HG02870 (cell line): ENCODE measurements around the gene PLA2G2D.

ENCODE experiments used
- ATAC-seq: cut with Tn5 transposase; IDR thresholded peaks from one replicate; pipeline ENCODE4 v1.9.1; 2021; ENCODE audit warnings: mild to moderate bottlenecking, moderate library complexity; ENCODE audit not compliant: unreplicated experiment

PLA2G2D gene, protein sequence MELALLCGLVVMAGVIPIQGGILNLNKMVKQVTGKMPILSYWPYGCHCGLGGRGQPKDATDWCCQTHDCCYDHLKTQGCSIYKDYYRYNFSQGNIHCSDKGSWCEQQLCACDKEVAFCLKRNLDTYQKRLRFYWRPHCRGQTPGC

DNA sequence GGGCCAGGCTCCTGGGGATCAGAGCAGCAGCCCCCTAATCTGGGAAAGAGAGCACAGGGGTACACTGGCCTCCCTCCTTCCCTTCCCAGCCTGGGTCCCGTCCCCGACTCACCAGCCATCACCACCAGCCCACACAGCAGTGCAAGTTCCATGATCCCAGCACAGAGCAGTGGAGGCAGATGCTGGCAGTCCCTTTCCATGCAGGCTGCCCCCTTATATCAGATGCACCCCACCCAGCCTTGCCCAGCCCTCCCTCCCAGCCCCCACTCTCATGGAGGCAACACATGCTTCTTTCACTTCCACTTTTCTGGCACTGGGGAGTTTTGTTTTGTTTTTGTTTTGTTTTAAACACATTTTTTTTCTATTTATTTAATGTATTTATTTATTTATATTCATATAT, at the start of gene PLA2G2D:
Gene PLA2G2D (minus strand): TSS at position 190 of the 400 bp plus-strand sequence. CDS start 38 bp downstream, at position 152.
- no peak for ATAC-seq

DNA sequence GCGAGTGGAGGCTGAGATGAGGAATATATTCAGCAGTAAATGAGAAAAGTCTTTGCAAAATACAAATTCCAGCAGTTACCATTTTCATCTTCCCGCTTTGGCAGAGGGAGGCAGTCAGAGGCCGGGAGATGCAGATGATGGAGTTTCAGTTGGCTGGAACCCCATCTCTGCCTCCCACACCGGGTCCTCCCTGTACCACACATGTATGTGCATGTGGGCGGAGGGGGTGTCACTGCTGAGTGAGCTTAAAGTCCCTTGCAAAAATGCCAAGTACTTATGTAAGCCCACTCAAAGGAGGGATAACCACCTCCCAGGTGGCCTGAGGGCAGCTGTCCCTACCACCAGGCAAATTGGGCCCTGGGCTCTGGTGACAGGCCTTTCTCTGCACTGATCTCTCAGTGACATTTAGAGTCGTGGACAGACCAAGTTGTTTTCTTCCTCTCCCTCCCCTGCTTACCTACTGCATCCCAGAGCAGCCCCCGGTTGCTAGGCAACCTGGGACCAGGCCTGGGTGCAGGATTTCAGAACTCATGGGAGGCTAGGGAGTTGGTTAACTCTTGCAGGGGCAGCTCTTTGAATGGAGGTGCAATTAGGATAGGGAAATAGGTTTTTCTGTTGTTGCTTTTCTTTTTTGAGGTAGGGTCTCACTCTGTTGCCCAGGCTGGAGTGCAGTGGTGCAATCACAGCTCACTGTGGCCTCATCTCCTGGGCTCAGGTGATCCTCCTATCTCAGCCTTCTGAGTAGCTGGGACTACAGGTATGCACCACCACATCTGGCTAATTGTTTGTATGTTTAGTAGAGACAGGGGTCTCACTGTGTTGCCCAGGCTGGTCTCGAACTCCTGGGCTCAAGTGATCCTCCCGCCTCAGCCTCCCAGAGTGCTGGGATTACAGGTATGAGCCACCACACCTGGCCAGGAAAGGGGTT, 49.5 kb upstream of the PLA2G2D start:
- ATAC-seq, result no peak

DNA sequence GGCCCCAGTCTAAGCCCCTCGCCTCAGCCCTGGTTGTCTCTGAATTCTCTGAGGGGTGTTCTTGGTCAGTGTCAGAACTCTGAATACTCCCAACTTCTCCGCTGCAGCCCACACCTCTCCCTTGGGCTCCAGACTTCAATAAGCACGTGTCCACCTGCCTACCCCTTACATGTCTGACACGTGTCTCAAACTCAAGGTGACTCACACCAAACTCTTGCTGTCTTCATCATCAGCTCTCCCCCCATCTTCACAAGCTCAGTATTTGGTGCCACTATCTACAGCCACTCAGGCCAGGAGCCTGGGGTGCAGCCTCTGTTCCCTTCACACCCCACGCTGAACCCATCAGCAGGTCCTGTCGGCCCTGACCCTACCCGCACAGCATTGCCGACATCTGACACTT, 47.8 kb upstream of the PLA2G2D start:
- no peak for ATAC-seq

DNA sequence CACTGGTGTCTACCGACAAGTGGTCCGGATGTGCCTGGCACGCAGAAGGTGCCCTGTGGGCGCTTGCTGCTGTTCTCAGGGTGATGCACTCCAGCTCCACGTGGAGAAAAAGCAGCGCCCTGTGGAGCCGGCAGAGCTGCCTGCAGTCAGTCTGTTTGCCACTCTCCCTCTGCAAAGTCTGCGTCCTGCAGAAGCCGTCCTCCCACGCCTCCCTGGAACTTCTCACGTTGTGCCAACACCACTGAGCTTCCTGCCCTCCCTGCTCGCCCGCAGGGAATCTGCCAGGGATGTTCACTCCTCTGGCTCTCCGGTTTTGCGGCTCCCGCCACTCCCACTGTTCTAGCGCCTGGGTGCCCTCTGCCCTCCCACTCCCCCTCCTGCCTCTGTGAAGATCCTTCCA, 46.7 kb upstream of the PLA2G2D start:
- ATAC-seq, result no peak

DNA sequence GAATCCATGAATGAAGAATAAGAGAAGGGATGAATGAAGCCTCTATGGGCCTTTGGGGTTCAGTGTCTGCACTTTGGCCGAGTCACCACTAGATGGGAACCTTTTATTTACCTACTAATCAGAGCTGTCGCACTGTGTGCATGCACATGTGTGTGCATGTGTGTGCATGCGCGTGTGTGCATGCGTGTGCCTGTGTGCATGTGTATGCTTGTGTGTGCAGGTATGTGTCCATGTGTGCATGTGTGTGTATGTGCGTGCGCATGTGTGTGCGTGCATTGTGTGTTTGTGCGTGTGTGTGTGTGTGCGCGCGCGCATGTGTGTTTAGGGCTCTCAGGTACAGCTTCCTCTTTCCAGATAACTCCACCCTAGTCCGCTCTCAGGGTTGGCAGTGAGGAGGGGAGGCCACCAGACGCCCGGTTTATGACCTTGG, 46.2 kb upstream of the PLA2G2D start:
- ATAC-seq, result no peak

DNA sequence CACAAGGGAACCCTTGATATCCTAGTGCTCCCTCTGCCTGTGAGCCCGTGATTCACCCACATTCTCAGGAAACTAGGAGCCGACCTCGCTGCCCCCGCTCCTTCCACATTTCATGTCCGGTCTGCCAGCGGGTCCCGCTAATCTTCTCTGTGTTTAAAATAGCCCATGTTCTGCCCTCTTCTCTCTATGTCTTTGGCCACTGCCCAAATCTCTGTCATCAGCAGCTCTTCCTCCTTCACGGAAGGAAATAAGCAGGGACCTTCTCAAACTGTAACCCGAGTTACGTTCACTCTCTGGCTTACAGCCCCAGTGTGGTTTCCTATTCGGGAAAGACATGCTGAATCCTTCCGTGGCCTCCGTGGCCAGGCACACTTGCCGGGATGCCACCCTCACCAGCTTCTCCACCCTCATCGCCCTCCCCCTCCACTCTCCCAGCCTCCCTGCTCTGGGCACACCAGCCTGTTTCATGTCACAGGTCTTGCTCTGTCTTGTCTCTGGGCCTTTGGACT, 45.4 kb upstream of the PLA2G2D start:
- no peak for ATAC-seq

DNA sequence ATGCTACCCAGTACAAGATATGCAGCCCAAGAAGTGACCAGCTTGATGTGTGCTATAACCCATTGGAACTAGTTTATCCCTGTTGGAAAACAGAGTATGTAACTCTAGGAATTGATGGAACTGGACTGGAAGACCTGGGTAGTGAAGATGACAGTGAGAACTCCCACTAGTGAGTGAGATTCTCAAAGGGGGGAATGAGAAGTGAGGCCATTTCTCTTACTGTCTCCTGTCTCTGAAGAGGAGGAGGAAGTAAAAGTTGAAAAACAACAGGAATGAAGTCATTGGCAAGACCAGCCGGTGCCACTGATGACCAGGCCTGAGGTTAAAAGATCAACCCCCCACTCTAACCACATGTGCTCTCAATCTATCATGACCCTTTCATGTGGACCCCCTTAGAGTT, 40.7 kb upstream of the PLA2G2D start:
- ATAC-seq, result no peak

DNA sequence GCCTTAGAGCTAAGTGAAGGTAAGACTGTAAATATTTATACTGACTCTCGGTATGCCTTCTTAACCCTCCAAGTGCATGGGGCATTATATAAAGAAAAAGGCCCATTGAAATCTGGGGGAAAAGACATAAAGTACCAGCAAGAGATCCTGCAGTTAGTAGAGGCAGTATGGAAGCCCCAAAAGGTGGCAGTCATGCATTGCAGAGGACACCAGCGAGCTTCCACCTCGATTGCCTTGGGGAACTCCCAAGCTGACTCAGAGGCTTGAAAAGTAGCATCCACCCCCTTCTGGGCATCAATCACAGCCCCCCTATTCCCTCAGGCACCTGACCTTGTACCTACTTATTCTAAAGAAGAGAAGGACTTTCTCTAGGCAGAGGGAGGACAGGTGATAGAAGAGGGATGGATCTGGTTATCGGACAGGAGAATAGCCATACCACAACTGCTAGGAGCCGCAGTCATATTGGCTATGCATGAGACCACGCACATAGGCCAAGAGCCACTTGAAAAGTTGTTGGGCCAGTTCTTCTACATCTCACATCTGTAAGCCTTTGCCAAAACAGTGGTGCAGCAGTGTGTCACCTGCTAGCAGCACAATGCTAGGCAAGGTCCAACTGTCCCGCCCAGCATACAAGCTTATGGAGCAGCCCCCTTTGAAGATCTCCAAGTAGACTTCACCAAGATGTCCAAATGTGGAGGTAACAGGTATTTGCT, 39.2 kb upstream of the PLA2G2D start:
- ATAC-seq, result no peak

DNA sequence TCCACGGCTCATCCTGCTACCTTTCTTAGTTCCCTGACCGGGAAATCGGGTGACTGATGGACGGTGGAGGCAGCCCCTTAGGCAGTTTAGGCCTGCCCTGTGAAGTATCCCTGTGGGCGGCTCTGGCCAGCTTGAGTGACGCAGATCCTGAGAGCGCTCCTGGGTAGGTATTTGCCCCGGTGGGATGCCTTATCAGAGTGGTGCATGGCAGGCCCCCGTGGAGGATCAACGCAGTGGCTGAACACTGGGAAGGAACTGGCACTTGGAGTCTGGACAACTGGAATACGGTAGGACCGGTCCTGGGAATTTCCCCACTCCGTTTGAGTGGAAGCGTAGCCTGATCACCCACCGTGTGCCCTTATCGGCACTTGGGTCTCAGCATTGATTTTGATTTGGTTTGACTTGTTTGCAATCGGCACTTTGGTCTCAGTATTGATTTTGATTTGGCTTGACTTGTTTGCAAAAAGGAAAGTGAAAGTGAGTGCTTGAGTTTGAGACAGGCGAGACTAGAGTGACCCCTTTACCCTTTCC, 35.0 kb upstream of the PLA2G2D start:
- no peak for ATAC-seq

DNA sequence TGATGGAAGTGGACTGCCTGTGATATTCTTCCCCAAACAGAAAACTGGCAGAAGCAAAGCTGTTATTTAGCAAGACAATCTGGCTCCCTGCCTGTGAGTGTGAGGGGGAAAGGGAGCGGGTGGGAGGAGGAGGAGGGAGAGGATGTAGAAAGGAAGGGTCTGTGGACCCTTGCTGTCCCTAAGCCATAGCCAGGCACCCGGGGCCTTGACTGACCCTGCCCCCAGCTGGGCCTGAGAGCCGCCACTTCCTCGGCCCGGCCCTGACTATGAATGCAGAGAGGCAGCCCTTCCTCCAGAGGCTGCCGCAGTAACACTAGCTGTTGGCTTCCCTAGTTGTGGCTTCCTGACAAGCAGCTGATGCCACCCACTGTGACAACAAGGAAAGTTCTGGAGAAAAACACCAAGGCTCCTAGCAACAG, 33.7 kb upstream of the PLA2G2D start:
- no peak for ATAC-seq

DNA sequence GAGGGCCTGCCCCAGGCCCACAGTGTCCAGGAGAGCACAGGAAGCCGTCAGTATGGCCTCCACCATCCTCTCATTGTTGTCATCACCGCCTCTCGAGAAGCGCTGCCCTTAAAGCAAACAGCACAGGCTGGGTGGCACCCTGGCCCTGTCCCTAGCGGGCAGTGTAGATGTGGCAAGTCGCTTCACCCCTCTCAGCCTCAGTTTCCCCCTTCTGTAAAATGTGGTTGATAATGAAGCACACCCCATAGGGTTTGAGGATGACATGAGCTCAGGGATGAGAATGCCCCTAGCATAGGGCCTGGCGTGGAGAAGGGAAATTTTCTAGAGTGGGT, 33.2 kb upstream of the PLA2G2D start:
- no peak for ATAC-seq

DNA sequence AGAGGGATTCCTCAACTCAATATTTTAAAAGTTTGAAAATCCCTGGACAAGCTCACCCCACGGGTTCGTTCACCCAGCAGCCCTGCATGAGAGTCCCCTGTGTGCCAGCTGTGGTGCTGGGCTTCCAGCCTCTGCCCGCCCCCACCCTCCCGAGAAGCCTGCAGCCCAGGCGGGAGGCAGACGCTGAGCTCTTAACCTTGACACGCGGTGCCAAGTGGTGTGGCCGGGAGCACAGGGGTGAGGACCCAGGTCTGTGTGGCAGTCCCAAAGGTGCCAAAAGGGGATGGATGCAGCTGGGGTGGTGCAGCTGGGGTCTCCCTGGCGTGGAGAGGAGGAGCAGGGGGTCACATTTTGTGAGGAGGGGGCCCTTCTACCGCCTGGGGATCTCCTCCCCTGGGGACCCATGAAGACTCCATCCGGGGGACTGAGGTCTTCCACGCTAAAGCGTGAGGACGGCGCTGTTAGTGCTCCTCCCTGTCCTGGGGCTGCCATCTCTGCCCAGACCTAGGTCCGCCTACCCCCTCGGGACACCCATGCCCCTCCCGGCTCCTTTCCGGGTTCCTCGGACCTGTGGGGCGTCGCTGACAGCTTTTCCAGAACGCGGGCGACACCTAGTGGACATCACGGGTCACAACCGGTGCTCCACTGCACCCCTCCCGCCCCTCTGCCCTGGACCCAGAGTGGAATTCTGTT, 32.7 kb upstream of the PLA2G2D start:
- ATAC-seq, result no peak

DNA sequence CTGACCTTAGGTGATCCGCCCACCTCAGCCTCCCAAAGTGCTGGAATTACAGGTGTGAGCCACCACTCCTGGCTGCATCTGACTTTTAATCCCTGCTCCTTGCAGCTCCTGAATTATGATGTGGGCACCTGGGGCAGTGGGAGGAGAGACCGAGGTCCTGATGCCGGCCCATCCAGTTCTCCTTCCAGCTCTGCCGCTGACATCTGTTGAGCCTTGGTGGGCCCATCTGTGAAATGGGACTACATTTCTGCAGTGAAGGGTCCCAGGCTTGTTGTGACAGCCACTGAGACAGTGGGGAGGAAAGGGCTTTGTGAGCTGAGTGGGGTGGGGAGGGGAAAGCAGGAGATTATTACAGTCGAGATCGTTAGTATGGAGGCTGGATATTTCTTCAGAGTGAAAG, 31.6 kb upstream of the PLA2G2D start:
- ATAC-seq, result no peak

DNA sequence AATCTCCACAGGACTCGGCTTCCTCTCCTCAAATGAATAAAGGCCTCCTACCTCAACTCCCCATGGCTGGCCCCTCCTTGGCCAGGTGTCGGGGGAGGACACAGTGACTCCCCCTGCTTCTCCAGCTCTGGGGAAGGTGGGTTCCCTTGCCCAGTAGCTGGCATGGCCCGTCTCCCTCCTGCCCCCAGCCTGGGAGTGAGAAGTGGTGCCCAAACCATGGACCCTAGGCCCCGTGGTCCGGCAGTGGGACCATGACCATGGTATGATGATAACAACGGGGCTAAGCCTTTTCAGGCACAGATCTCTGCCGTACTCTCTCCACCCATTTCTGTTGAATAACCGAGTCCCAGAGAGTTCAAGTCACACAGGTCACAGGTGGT, 31.0 kb upstream of the PLA2G2D start:
- no peak for ATAC-seq

DNA sequence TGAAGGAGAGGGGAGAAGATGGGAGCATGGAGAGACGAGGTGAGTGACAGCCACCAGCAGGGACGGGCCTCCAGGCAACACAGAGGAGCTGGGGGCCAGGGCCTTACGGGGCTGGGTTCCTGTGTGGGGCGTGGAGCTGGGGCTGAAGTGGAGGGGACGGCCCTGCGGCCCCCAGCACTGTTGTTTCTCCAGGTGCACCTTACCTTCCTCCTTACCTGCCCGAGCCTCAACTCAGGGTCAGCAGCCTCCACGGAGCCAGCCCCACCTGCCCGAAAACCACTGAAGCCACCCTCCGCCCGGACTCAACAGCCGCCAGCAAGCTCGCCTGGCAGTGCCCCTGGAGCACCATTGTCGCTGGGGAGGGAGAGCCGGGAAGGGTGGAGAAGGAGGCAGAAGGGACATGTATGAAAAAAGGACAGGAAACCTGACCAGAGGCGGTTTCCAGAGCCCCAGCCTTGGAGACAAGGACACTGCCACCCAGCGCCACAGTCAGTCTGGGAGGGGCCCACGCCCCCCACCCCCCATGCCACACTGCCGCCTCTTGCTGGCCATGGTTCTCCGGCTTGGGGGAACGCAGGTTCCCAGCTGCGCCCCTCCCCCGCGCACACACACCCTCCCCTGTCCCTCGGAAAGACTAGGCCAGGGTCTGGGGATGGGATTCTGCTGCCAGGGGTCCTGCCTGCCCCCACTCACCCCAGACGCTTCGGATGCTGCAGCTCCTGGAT, 30.4 kb upstream of the PLA2G2D start:
- no peak for ATAC-seq

DNA sequence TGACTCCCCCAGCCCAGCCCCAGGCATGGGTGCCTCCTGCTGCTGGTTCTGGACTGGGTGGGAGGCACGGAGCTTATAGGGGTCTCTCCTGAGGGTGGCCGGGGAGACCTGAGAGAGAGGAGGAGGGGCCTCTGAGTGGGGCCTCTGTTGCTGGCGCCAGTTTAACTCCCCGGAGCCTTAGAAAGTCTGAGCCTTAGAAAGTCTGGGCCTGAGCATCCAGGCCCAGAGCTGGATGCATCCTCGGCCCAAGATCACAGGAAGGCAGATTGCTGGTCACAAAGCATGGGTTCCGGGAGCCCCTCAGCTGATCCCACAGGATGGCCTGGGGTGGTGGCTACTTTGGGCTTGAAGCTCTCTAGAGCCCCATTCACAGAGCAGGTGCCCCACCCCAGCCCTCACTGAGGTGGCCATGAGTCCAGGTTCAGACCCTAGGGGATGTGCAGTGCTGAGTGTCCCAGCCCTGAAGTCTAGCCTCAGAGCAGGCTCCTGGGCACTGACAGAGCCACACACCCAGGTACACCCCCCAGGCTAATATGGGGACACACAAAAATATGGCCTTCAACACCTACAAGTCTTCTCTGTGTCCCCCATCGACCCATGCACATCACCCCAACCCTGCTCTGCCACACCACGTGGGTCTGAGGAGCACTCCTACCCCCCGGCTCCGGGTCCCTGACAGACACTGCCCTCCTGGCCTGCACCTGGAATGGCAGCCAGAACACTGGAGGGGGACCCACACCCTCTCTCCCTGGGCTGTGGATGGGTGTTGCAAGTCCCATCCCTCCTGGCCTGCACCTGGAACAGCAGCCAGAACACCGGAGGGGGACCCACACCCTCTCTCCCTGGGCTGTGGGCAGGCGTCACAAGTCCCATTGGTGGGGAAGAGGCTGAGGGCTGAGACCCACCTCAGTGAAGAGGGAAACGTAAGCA, 29.5 kb upstream of the PLA2G2D start:
- ATAC-seq, result no peak

DNA sequence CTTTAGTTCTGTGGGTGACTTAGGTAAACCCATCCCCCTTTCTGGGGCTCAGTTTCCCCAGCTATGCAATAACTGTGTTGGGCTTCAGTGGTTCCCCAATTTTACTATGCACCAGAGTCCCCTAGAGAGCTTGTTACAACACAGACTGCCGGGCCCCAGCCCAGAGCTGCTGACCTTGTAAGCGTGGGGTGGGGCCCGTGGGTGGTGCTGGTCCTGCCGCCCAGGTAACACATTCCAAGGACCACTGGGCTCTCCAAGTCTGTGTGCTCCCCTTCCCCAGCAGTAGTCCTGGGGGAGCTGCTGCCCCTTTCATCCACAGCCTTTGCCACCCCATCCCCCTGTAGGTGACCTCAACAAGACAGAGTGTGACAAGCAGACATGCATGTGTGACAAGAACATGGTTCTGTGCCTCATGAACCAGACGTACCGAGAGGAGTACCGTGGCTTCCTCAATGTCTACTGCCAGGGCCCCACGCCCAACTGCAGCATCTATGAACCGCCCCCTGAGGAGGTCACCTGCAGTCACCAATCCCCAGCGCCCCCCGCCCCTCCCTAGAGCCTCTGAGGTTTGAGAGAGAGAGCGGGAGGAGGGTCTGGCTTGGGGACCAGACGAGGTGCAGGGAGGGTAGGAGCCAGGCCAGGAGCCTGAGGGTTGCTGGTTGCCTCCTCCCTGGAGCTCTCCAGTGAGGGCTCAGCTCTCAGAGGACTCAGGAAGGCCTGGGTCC, 28.7 kb upstream of the PLA2G2D start:
- ATAC-seq, result no peak

DNA sequence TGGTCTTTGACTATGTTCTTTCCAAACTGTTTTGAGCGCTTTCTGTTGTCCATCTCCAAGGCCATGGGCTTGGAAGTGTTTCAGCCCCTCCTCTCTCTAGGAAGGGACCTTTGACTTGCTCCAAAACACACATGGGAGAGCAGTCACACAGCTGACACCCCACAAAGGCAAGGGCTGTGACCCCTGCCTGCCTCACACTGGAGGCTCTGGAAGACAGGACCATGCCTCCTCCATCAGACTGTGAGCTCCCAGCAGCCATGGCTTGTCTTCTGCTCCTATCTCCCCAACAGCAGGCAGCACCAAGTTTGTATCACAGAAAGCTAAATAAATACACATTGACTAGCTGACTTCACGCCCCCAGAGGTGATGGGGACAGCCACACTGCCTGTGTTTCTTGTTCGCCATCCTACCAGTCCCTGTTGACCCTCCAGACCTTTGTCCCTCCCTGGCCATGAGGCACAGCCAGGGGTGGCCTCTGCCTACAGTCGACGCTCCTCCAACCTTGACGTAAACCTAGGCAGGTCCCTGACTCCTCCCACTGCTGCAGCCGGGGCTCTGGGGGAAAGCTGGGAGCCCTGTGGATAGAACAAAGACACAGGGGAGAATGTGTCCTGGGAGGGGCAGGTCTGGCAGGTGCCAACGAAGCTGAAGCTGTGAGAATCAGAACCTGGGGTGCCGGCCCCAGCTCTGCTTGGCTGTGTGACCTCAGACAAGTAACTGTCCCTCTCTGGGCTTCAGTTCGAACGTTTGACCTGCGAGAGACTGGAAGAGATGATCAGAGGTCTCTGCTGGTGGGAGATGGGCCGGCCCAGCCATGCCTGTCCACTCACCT, 24.6 kb upstream of the PLA2G2D start:
- no peak for ATAC-seq
